GM21576 (cell line): ENCODE results near the gene RPUSD4.
"Not testable (repeated sequence)": the region's sequence is repeated elsewhere in the genome, so short reads cannot be mapped to it uniquely, and the experiment has no call there.

Experiments
- ATAC-seq: cut with Tn5 transposase; IDR thresholded peaks from one replicate; pipeline ENCODE4 v1.9.1; 2021; ENCODE audit warnings: mild to moderate bottlenecking, moderate library complexity; ENCODE audit not compliant: unreplicated experiment

The RPUSD4 gene

DNA sequence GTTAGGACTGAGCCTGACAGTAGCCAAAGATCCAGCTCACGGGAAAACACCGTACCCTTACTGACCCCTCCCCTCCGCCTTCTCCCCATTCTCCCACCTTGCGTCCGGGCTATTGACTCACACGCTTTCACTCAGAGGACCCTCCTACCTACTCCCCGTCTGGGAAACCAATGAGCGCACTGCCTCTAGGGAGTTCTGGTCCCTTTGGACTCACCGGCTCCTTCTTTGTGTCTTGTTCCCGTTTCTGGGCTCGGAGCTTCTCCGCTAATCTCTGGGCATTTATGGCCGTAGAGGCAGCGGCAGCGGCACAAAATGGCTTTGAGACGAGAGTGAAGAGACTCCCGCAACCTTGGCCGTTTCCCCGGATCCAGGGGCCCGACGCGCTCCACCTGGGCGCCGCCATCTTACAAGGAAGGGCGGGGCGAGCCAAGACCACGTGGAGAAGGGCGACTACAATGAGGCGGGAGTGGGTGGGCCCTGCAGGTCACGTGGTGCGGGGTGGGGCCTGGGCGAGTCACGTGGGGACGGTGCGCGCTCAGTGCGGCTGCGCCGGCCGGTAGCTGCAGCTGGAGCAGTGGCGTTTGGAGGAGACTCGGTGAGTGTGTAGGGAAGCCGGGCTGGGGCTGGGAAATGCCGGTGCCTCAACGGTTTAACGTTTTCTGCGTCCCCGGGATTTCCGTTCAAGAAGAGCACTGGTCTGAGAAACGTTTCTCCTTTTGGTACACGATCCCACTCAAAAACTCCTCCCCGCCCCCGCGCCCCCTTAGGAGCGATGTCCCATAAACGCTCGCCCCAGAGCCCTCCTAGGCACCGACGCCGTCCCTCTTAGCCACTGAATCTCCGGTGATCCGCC is at the start of gene RPUSD4, which contains the start of gene FAM118B:
RPUSD4 (minus strand) TSS at position 415 of the 853 bp plus-strand sequence; CDS start at position 403, 12 bp downstream.
FAM118B (plus strand) TSS at position 547 of the 853 bp plus-strand sequence. CDS start 23,220 bp downstream, outside the sequence.
- peak; percentile 95 for ATAC-seq

- no peak for ATAC-seq
These were observed 46.3 kb upstream of the RPUSD4 start for GRCh38 chr11:126257764-126258163.

- no peak for ATAC-seq
These were observed 45.7 kb upstream of the RPUSD4 start for GRCh38 chr11:126257144-126257543.

DNA sequence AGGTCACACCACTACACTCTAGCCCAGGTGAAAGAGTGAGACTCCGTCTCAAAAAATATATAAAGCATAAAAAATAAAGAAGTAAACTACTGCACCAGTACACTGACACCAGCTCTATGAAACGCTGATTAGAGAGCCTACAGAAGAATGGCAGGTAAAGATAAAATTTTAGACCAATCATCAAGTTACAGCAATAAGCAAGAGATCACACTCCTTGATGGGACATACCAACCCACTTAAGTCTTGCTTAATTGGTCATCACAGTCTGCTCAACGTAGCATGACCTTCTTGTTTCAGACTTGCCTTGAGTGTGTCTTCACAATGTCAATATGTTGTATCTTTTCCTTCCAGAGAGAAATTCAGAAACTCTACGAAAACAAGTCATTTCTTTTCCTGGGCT is 44.8 kb upstream of the RPUSD4 start:
- no peak for ATAC-seq

GRCh38 chr11:126255507-126255906 is 44.1 kb upstream of the RPUSD4 start:
- ATAC-seq, result not testable (repeated sequence)

- ATAC-seq, result no peak
These were observed 43.4 kb upstream of the RPUSD4 start for GRCh38 chr11:126254819-126255218.

DNA sequence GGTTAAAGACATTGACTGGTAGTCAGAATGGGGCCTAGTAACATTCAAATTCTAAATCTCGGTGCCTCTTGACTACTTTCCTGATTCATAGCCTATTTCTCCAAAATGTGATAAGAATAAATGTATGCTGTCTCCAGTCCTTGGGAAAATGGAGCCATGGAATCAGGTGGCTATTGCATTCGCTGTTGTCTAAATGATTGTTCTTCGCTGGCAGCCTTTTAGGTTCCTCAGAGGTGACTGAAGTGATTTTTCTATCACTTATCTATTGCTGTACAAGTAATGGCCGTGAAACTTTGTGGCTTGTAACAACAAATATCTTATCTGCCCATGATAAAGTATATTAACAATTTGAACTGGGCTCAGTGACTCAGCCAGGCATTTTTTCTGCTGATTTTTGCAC is 41.8 kb upstream of the RPUSD4 start:
- ATAC-seq, result no peak

DNA sequence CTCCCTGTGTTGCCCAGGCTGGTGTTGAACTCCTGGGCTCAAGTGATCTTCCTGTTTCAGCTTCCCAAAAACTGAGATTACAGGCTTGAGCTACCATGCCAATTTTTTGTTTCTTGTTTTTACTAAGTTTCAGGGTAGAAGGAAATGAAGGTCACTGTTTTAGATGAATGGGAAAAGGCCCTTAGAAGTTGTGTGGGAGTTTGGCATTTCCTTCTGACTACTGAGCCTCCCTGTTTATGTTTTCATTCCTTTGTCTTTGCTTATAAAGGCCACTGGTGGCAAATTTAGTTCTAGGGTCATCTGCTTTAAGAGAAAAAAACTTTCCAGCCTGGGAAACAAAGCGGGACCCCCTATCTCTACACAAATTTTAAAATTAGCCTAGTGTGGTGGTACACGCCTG is 35.2 kb upstream of the RPUSD4 start:
- no peak for ATAC-seq

GRCh38 chr11:126233391-126233790 is 21.9 kb upstream of the RPUSD4 start:
- no peak for ATAC-seq

DNA sequence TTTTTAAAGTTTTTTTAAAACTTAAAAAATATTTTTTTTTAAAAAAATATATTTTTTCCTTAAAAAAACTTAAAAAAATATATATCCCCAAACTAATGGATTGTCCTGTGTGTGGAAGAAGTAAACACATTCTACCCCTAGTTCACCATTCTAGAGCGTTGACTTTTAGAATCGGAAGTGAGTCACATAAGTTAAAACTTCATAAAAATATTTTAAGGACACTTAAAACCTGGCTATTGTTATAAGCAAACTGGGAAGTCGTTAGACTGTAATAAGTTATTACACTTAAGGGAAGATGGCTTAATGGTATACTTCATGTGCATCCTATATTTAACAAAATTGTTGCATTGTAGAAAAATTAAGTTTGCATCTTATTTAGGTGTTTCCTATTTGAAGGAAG is 21.2 kb upstream of the RPUSD4 start:
- ATAC-seq, result no peak

DNA sequence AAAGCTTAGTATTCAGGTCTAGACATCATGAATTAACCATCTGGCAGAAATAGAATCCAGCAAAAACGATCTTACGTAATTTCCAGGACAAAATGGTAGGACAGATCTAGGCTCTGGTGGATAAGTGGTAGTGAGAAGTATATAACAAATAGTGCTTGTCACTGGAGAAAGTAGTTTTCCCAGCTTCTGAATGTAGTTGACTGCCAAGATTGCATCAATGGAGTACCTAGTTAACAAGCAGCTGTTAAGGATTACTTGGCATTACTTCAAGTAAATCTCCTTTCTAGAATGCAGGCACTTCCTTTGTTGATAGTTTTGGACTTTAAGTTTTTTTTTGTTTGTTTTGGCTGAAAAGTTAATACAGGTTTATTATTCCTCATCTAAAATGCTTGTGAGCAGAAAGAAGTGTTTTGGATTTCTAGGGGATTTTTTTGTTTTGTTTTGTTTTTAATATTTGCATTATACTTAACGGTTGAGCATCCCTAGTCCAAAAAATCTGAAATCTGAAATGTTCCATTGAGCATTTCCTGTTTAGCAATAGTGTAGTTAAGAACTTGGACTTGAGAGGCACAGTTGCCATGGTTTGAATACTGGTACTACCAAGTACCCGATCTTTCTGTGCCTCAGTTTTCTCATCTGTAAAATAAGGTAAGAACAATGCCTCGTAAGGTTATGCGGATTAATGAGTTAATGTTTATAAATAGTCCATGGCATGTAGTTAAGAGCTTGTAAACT is 20.4 kb upstream of the RPUSD4 start:
- ATAC-seq, result no peak

- ATAC-seq, result no peak
These were observed 18.5 kb upstream of the RPUSD4 start for GRCh38 chr11:126229858-126230540.

DNA sequence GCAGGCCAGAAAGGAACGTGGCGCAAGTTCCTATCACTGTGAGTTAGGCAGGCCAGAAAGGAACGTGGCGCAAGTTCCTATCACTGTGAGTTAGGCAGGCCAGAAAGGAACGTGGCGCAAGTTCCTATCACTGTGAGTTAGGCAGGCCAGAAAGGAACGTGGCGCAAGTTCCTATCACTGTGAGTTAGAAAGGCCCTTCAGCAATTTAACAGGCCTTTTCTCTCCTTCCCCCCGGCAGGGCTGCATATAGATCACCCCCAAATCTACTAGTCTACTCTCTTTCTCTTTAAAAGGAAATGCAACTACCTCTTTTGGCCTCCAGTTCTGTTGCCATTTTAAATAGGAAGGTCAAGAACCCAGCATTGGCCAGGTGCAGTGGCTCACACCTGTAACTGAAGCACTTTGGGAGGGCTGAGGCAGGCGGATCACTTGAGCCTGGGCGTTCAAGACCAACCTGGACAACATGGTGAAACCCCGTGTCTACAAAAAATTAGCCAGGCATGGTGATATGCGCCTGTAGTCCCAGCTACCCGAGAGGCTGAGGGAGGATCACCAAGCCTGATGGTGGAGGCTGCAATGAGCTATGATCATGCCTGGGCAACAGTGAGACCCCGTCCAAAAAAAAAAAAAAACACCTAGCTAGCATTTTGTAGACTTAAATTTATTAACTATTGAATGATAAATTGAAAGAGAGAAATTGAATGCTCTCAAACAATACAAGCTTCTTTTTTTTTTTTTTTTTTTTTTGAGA is 15.1 kb upstream of the RPUSD4 start:
- no peak for ATAC-seq

DNA sequence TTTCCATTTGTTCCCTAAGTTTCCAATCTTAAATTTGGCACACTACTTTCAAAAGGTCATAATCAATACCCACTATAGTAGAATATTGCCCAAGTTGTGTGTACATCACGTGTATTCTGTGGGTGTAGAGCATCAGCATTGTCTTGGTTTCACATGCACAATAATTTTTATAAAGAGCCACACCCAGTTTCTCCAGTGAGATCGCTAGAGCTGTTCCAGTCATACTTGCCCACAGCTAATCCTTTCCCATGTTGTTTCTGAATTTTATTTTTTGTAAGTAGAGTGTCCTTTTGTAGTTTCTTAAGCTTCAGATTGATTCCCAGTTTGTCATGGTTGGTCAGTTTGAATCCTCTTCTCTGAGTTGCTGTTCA is 13.8 kb upstream of the RPUSD4 start:
- no peak for ATAC-seq

DNA sequence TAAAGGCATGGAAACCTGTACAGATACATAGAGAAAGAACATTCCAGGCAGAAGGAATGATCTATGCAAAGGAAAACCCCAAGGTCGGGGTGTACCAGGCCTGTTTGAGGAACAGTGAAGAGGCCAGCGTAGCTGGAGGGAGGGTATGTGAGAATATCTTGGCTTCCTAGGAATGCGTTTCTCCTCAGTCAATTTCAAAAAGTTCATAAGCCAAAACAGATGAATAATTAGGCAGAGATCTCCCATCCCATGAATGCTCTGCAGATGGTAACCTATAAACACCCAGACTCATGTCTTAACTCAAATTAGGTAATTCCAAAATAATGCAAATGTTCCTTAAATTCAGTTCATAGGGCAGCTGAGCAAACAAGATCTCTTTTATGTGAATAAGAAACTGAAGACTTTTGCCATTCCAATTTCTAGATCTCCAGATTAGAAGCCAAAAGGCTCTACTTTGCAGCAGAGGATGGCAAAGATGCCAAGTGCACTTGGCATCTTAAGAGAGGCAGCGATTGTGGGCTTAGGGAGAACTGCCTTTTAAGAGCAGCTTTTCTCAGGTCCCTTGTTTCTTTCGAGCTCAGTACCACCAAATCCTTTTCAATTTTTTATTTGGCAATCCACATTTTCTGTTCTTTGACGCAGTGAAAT is 13.3 kb upstream of the RPUSD4 start:
- no peak for ATAC-seq

- ATAC-seq, result no peak
These were observed 8.1 kb upstream of the RPUSD4 start for GRCh38 chr11:126219547-126219946.

DNA sequence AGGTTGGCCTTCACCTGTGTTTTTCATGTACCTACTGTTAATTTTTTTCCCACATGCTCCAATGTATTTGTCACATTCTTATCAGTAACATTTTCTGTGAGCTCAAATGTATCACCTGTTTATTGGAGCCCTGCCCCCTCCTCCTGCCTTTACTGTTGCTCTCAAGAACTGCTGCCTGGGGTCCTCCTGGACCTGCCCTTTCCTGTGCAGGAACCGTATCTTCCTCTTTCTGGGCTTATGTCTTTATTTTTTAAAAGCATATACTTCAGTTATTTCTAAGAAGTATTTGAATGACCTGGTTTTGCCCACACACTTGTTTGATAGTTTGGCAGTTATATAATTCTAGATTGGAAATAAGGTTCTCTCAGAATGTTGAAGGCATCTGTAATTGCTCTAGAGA is 6.0 kb upstream of the RPUSD4 start:
- no peak for ATAC-seq

DNA sequence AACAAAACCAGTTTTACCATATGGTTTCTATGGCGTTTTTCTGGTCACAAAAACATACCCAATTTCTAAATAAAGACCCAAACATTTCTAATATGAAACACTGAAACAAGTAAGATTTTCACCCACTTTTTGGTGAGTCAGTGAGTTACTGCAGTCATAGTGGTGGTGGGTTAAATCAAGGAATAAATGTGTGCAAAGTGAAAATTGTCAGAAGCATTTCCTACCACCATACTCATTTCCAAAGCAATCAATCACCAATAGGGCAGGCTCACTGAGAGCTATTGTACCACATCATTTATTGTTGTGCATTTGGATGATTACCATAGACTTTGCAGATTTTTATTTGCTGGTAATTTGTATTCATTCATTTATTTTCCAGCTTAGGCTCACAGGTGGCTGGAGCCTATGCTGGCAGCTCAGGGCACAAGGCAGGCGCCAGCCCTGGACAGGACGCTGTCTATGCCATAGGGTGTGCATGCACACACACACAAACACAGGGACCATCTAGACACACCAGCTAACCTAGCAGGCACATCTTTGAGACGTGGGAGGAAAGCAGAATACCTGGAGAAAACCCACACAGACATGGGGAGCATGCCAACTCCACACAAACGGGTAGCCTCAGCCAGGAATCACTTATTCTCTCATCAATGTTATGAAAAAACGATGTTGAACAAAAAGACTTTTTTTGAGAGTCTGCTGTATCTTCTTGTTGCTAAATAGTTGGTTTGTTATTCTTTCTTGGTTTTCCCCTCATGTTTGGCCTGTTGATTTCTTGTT is 5.3 kb upstream of the RPUSD4 start:
- no peak for ATAC-seq

DNA sequence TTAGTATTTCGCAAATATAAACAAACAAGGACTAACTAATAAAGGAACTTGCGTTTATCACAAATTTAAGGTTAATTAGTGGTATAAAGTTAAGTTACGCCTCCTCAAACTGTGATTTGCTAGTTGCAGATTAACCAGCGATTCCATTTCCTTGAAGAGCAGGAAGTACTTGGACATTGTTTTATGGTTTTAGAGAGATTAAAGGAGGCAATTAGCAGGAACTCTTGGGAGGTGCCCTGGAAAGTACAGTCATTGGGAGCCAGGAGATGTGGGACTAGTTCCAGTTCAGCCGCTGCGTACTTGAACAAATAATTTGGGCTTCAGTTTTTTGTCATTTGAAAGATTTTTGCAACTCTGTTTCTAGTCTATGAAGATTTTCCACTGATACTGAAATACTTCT is 3.4 kb upstream of the RPUSD4 start:
- no peak for ATAC-seq

- ATAC-seq, result no peak
These were observed 3.0 kb upstream of the RPUSD4 start for GRCh38 chr11:126214441-126214840.
